Left ventricle myocardium inferior (tissue), 1 donor: ENCODE results near the gene AMIGO3. TPM values are rescaled to one million over a fixed set of nuclear protein-coding genes. Genes with fewer than 3 reads are reported as not detected.

Experiments used
- DNase-seq: peaks from one replicate; pipeline ENCODE4 v3.0.0-alpha.2; 2020
- H3K27ac ChIP-seq: fragments of 200-600 bp; replicated peaks from 2 replicates; pipeline ENCODE4 v1.8.0; 2021
- H3K27me3 ChIP-seq: fragments of 200-600 bp; 2 replicates; pipeline ENCODE4 v1.8.0; 2021; ENCODE audit warnings: low read depth
- H3K36me3 ChIP-seq: fragments of 200-600 bp; 2 replicates; pipeline ENCODE4 v1.8.0; 2021
- H3K4me1 ChIP-seq: fragments of 200-600 bp; 2 replicates; pipeline ENCODE4 v1.8.0; 2021
- H3K4me3 ChIP-seq: fragments of 200-600 bp; 2 replicates; pipeline ENCODE4 v1.8.0; 2021; ENCODE audit warnings: mild to moderate bottlenecking, moderate library complexity
- H3K9me3 ChIP-seq: fragments of 200-600 bp; replicated peaks from 2 replicates; pipeline ENCODE4 v1.8.0; 2021
- intact Hi-C: fragments of 100-400 bp; cut with micrococcal nuclease; formaldehyde crosslinking; loops from one replicate; pipeline ENCODE4 v1.11.0; 2022
- total RNA-seq: library from RNA; stranded (reverse); fragmentation: NEBNext Ultra II Directional; extraction: Animal tissue kit (Norgen Biotek cat#: 25700); gene quantifications from one replicate; pipeline ENCODE4 v1.2.1, GENCODE V29; 2021
- TF ChIP-seq, protein P1 (sequence below): fragments of 200-600 bp; IDR thresholded peaks from 2 replicates; pipeline ENCODE4 v1.8.0; 2021; ENCODE audit warnings: antibody characterized with exemption, mild to moderate bottlenecking, borderline replicate concordance
- donor health status: DM: no; HTN: yes; CAD: no; lungs with severe emphysema.

Gene AMIGO3
- total RNA-seq, 1 donor from 2014 or later, result not detected

DNA sequence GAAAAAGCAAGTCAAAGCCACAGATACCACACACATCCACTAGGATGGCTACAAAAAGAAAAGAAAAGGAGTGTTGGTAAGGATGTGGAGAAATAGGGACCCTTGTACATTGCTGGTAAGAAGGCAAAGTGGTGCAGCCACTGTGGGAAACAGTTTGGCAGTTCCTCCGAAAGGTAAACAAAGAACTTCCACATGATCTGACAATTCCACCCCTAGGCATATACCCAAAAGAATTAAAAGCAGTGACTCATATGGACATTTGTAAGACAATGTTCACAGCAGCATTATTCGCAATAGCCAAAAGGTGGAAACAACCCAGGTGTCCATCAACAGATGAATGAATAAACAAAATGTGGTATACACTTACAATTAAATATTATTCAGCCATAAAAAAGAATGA, 26.5 kb upstream of the AMIGO3 start:
- peaks cover 13% of the 10 kb centered on the region for H3K4me1 ChIP-seq
- intact Hi-C loops, result no loop called here
- TF ChIP-seq, protein P1, sequence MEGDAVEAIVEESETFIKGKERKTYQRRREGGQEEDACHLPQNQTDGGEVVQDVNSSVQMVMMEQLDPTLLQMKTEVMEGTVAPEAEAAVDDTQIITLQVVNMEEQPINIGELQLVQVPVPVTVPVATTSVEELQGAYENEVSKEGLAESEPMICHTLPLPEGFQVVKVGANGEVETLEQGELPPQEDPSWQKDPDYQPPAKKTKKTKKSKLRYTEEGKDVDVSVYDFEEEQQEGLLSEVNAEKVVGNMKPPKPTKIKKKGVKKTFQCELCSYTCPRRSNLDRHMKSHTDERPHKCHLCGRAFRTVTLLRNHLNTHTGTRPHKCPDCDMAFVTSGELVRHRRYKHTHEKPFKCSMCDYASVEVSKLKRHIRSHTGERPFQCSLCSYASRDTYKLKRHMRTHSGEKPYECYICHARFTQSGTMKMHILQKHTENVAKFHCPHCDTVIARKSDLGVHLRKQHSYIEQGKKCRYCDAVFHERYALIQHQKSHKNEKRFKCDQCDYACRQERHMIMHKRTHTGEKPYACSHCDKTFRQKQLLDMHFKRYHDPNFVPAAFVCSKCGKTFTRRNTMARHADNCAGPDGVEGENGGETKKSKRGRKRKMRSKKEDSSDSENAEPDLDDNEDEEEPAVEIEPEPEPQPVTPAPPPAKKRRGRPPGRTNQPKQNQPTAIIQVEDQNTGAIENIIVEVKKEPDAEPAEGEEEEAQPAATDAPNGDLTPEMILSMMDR, result no peak
- no peak overlapping the region for H3K4me3 ChIP-seq
- no peaks in the 10 kb centered on the region for H3K27me3 ChIP-seq
- peaks cover 18% of the 10 kb centered on the region for H3K36me3 ChIP-seq
- H3K27ac ChIP-seq, result no peak overlapping the region
- DNase-seq, result no peak
- no peaks in the 10 kb centered on the region for H3K9me3 ChIP-seq

DNA sequence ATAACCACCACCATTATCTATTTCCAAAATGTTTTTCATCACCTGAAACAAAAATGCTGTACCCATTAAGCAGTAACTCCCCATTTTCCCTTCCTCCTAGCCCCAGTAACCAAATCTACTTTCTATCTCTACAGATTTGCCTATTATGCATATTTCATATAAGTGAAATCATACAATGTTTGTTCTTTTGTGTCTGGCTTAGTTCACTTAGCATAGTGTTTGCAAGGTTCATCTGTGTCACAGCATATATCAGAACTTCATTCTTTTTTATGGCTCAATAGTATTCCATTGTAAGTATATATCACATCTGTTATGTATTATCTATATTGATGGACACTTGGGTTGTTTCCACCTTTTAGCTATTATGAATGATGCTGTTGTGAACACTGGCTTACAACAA, 20.9 kb upstream of the AMIGO3 start:
- intact Hi-C loops, result no loop called here
- peaks cover 39% of the 10 kb centered on the region for H3K36me3 ChIP-seq
- DNase-seq, result no peak
- no peak overlapping the region for H3K27ac ChIP-seq
- H3K4me1 ChIP-seq, result no peaks in the 10 kb centered on the region
- no peaks in the 10 kb centered on the region for H3K9me3 ChIP-seq
- TF ChIP-seq, protein P1, result no peak
- no peak overlapping the region for H3K4me3 ChIP-seq
- H3K27me3 ChIP-seq, result no peaks in the 10 kb centered on the region

DNA sequence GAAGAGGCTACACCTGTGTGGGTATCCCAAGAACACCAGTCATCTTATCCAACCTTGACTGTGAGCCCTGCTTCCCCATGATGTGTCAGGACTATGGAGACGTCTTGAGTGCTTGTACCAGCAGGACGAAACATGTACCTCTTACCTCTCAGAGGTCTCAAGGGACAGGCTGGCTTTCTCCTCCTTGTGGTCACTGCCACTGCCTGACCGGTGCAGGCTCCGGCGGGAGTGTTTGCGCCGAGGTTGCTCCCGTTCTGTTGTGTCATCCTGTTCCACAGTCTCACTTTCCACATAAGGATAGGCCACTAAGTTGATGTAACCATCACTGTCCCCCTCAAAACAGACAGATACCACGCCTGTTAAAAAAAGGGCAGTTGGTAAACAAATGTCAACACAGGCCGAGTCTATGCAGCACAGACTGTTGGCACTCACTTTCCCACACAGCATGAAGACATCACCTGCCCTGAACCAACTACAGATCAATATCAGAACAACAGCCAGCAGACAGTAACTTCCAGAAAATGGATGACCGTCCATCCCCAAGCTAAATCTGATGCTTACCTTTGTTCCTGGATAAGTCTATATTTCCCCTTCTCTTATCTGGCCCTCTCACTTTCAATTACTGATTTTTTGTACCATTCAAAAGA, 18.7 kb upstream of the AMIGO3 start:
- no peak for DNase-seq
- intact Hi-C loops, result no loop called here
- Histone ChIP-seq H3K9me3 (no peaks in the 10 kb centered on the region), H3K4me1 (peaks cover 6% of the 10 kb centered on the region), H3K27ac (no peak overlapping the region), H3K4me3 (no peak overlapping the region), H3K27me3 (no peaks in the 10 kb centered on the region), H3K36me3 (peaks cover 60% of the 10 kb centered on the region)
- TF ChIP-seq, protein P1, result no peak

DNA sequence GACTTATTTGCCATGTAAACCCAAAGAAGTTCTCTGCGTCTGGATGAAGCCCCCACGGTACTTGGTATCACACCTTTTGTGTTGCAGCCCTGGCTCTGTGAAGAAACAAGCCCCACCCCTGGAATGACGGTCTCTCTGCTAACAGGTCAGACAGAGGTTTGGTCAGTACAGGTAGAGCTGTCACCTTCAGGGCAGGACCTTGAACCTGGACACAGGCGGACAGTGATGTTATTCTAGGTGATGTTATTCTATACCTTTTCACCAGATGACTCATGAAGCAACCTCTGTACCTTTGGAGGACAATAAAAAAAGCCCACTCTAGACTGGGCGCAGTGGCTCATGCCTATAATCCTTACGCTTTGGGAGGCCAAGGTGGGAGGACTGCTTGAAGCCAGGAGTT, 15.3 kb upstream of the AMIGO3 start:
- DNase-seq, result no peak

DNA sequence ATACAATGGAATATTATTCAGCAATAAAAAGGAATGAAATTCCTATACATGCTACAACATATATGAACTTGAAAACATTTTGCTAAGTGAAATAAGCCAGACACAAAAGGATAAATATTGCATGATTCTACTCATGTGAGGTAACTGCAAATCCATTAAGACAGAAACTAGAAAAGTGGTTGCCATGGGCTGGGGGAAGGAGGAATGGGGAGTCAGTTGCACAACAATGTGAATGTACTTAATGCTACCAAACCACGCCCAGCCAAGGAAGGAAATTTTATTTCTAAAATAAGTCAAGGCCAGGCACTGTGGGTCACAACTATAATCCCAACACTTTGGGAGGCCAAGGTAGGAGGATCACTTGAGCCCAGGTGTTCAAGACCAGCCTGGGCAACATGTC, 14.1 kb upstream of the AMIGO3 start:
- H3K4me1 ChIP-seq, result peaks cover 6% of the 10 kb centered on the region
- DNase-seq, result no peak
- H3K27me3 ChIP-seq, result no peaks in the 10 kb centered on the region
- TF ChIP-seq, protein P1, result no peak
- intact Hi-C loops, result no loop called here
- no peak overlapping the region for H3K4me3 ChIP-seq
- no peaks in the 10 kb centered on the region for H3K9me3 ChIP-seq
- peaks cover 92% of the 10 kb centered on the region for H3K36me3 ChIP-seq
- no peak overlapping the region for H3K27ac ChIP-seq

More for the DNA sequence above, 15.3 kb upstream of the AMIGO3 start:
- Histone ChIP-seq H3K27me3 (no peaks in the 10 kb centered on the region), H3K4me3 (no peak overlapping the region), H3K9me3 (no peaks in the 10 kb centered on the region), H3K27ac (no peak overlapping the region), H3K36me3 (peaks cover 87% of the 10 kb centered on the region), H3K4me1 (peaks cover 6% of the 10 kb centered on the region)
- intact Hi-C loops, result no loop called here
- TF ChIP-seq, protein P1, result no peak

DNA sequence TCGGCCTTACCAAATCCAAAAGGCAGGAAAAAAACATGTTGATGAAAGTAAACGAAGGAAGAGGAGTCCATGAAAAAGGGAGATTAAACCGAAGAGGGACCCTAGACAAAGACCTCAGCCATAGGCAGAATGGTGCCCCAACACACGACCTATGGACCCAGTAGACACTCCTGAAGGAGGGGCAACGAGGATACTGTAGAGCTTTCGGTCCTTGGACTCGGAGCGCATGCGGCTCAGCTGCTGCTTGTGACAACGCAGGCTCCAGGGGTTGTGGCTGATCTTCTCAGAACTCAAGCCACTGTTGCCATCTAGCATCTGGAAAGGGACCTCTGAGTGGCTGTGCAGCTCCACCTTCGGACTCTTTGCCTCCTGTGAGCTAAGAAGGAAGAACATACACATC, 13.1 kb upstream of the AMIGO3 start:
- no peak for DNase-seq
- H3K27ac ChIP-seq, result no peak overlapping the region
- no peaks in the 10 kb centered on the region for H3K9me3 ChIP-seq
- intact Hi-C loops, result no loop called here
- peaks cover 6% of the 10 kb centered on the region for H3K4me1 ChIP-seq
- peaks cover 91% of the 10 kb centered on the region for H3K36me3 ChIP-seq
- H3K4me3 ChIP-seq, result no peak overlapping the region
- no peaks in the 10 kb centered on the region for H3K27me3 ChIP-seq
- TF ChIP-seq, protein P1, result no peak
